NCI-H2107 (cell line): ENCODE data around the gene PLBD1.
A peak's percentile ranks its signal among the peaks of the same experiment; 100 is the strongest.

Experiments
- DNase-seq: peaks from one replicate; lab custom pipeline; 2025; lab: John Stamatoyannopoulos, UW

Gene PLBD1

GRCh38 chr12:14570231-14570630 is 2.5 kb upstream of the PLBD1 start:
- no peak for DNase-seq

- DNase-seq, result no peak
These were observed 3.2 kb downstream of the PLBD1 start for GRCh38 chr12:14564336-14564959.

- DNase-seq, result no peak
These were observed 4.6 kb downstream of the PLBD1 start for GRCh38 chr12:14563046-14563445.

- DNase-seq, result no peak
These were observed 5.4 kb downstream of the PLBD1 start for GRCh38 chr12:14562279-14562678.

- no peak for DNase-seq
These were observed 5.9 kb downstream of the PLBD1 start for GRCh38 chr12:14561677-14562238.

GRCh38 chr12:14560904-14561574 is 6.6 kb downstream of the PLBD1 start:
- no peak for DNase-seq

GRCh38 chr12:14558473-14558959 is 9.2 kb downstream of the PLBD1 start:
- DNase-seq, result no peak

- DNase-seq, result no peak
These were observed 9.7 kb downstream of the PLBD1 start for GRCh38 chr12:14557966-14558365.

GRCh38 chr12:14554281-14555007 is 13.2 kb downstream of the PLBD1 start:
- DNase-seq, result no peak

GRCh38 chr12:14548609-14549008 is 19.1 kb downstream of the PLBD1 start:
- DNase-seq, result no peak

- no peak for DNase-seq
These were observed 20.1 kb downstream of the PLBD1 start for GRCh38 chr12:14547571-14547970.

- DNase-seq, result no peak
These were observed 22.2 kb downstream of the PLBD1 start for GRCh38 chr12:14545144-14546124.

GRCh38 chr12:14540801-14541462 is 26.8 kb downstream of the PLBD1 start:
- DNase-seq, result no peak

GRCh38 chr12:14537088-14537487 is 30.6 kb downstream of the PLBD1 start:
- no peak for DNase-seq

GRCh38 chr12:14532152-14532551 is 35.5 kb downstream of the PLBD1 start:
- DNase-seq, result no peak

- no peak for DNase-seq
These were observed 41.7 kb downstream of the PLBD1 start for GRCh38 chr12:14525964-14526363.

- no peak for DNase-seq
These were observed 45.9 kb downstream of the PLBD1 start for GRCh38 chr12:14521822-14522221.

GRCh38 chr12:14514946-14515345 is 52.7 kb downstream of the PLBD1 start:
- no peak for DNase-seq

- peak; percentile 18 for DNase-seq
These were observed 53.4 kb downstream of the PLBD1 start for GRCh38 chr12:14514154-14514842.

- no peak for DNase-seq
These were observed 57.1 kb downstream of the PLBD1 start for GRCh38 chr12:14510574-14510973.
